Mesenchymal stem cell (in vitro differentiated cells and primary cell): ENCODE measurements around the gene VSX1.

ENCODE experiments used
- DNase-seq: peaks from one replicate; pipeline ENCODE4 v3.0.0-alpha.2; 2013
- H2AFZ ChIP-seq: one replicate; pipeline ENCODE4 v1.6.1; 2013; ENCODE audit warnings: low read depth, mild to moderate bottlenecking, control low read depth, inconsistent platforms, low read length, moderate library complexity
- H2AK5ac ChIP-seq: 2 replicates; pipeline ENCODE4 v1.6.1; 2013; ENCODE audit warnings: low read length, moderate library complexity, mild to moderate bottlenecking, inconsistent platforms; ENCODE audit not compliant: severe bottlenecking
- H2BK120ac ChIP-seq: one replicate; pipeline ENCODE4 v1.6.1; 2013; ENCODE audit warnings: low read depth, mild to moderate bottlenecking, inconsistent platforms, low read length, moderate library complexity
- H2BK12ac ChIP-seq, 2 experiments: one replicate each; pipeline ENCODE4 v1.6.1; 2013; ENCODE audit warnings: inconsistent platforms in 2 of 2, low read length in 2 of 2, mild to moderate bottlenecking in 2 of 2, moderate library complexity in 2 of 2, control low read depth in 1 of 2
- H2BK15ac ChIP-seq: one replicate; pipeline ENCODE4 v1.6.1; 2013; ENCODE audit warnings: mild to moderate bottlenecking, low read depth, inconsistent platforms; ENCODE audit not compliant: poor library complexity, severe bottlenecking
- H2BK5ac ChIP-seq: 2 replicates; pipeline ENCODE4 v1.6.1; 2013; ENCODE audit warnings: low read depth, mild to moderate bottlenecking, low read length, control low read depth, inconsistent platforms; ENCODE audit not compliant: poor library complexity, severe bottlenecking
- H3K14ac ChIP-seq, 2 experiments: one replicate each; pipeline ENCODE4 v1.6.1; 2013; ENCODE audit warnings: inconsistent platforms in 2 of 2, low read length in 2 of 2, control low read depth in 1 of 2, mild to moderate bottlenecking in 1 of 2, moderate library complexity in 1 of 2
- H3K18ac ChIP-seq, 2 experiments: one replicate each; pipeline ENCODE4 v1.6.1; 2013; ENCODE audit warnings: inconsistent platforms in 2 of 2, low read length in 2 of 2, control low read depth in 1 of 2, low read depth in 1 of 2, mild to moderate bottlenecking in 1 of 2
- H3K23ac ChIP-seq, 2 experiments: one replicate each; pipeline ENCODE4 v1.6.1; 2013; ENCODE audit warnings: inconsistent platforms in 2 of 2, low read length in 2 of 2, mild to moderate bottlenecking in 2 of 2, moderate library complexity in 2 of 2, control low read depth in 1 of 2
- H3K27ac ChIP-seq: 2 replicates; pipeline ENCODE4 v1.5.1; 2013; ENCODE audit warnings: mild to moderate bottlenecking, moderate library complexity, low read length, control low read depth, inconsistent platforms; ENCODE audit not compliant: poor library complexity, severe bottlenecking
- H3K27me3 ChIP-seq, 2 experiments: 2 replicates each; pipeline versions ENCODE4 v1.6.1 to v1.7.0; 2013; ENCODE audit warnings: low read length in 2 of 2, mild to moderate bottlenecking in 2 of 2, moderate library complexity in 2 of 2, control low read depth in 1 of 2, inconsistent platforms in 1 of 2; ENCODE audit not compliant: control insufficient read depth in 1 of 2, insufficient read depth in 1 of 2
- H3K36me3 ChIP-seq, 2 experiments: 2 replicates each; pipeline versions ENCODE4 v1.6.1 to v1.7.0; 2013; ENCODE audit warnings: low read length in 2 of 2, control low read depth in 1 of 2, inconsistent platforms in 1 of 2, low read depth in 1 of 2, mild to moderate bottlenecking in 1 of 2; ENCODE audit not compliant: insufficient read depth in 2 of 2, control insufficient read depth in 1 of 2
- H3K4ac ChIP-seq, 2 experiments: one replicate each; pipeline ENCODE4 v1.6.1; 2013; ENCODE audit warnings: inconsistent platforms in 2 of 2, low read length in 2 of 2, mild to moderate bottlenecking in 2 of 2, moderate library complexity in 2 of 2, control low read depth in 1 of 2, low read depth in 1 of 2
- H3K4me1 ChIP-seq: 2 replicates; pipeline ENCODE4 v1.6.1; 2013; ENCODE audit warnings: low read depth, low read length, control low read depth; ENCODE audit not compliant: control insufficient read depth, insufficient read depth
- H3K4me2 ChIP-seq: 2 replicates; pipeline ENCODE4 v1.6.1; 2013; ENCODE audit warnings: low read length, mild to moderate bottlenecking, inconsistent platforms; ENCODE audit not compliant: poor library complexity, severe bottlenecking
- H3K4me3 ChIP-seq, 2 experiments: 2 replicates each; pipeline versions ENCODE4 v1.5.1 to v1.7.0; 2013; ENCODE audit warnings: low read length in 2 of 2, mild to moderate bottlenecking in 2 of 2, control low read depth in 1 of 2, low read depth in 1 of 2; ENCODE audit not compliant: insufficient read depth in 1 of 2
- H3K79me1 ChIP-seq: replicated peaks from 2 replicates; pipeline ENCODE4 v1.6.1; 2013; ENCODE audit warnings: mild to moderate bottlenecking, control low read depth, low read length, inconsistent platforms; ENCODE audit not compliant: poor library complexity, severe bottlenecking
- H3K9ac ChIP-seq: 2 replicates; pipeline ENCODE4 v1.7.0; 2013; ENCODE audit warnings: mild to moderate bottlenecking, low read length, moderate library complexity
- H3K9me3 ChIP-seq: 2 replicates; pipeline ENCODE4 v1.7.0; 2013; ENCODE audit warnings: mild to moderate bottlenecking, low read length; ENCODE audit not compliant: control insufficient read depth
- H4K8ac ChIP-seq: one replicate; pipeline ENCODE4 v1.6.1; 2013; ENCODE audit warnings: inconsistent platforms, mild to moderate bottlenecking, low read length, moderate library complexity
- H4K91ac ChIP-seq: one replicate; pipeline ENCODE4 v1.6.1; 2013; ENCODE audit warnings: mild to moderate bottlenecking, low read length, inconsistent platforms
- WGBS: methylation state at CpG from one replicate; pipeline ENCODE4 v1.1.7; 2013; ENCODE audit warnings: mixed read lengths; 5-methylcytosine and 5-hydroxymethylcytosine counted together

VSX1 gene

DNA sequence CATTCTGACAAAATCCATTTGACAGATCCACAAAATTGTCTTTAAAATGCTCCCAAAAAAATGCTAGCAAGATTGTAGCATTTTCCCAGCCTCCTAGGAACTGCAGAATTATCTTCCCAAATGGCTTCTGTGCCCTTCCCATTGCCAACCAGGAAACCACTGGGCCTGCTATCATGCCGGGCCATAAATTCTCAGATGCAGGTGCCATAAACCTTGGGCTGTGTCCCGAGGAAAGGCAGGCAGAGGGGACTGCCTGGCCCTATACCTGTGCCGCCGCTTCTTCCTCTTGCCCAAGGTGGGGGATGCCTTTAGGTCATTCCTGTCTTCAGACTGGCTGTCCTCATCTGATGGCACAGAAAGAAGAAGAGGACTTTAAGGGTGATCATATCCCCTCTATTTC lies 2.8 kb downstream of the VSX1 start:
- no peak overlapping the region for H3K9ac ChIP-seq
- H3K14ac ChIP-seq, result no peak overlapping the region
- no peak overlapping the region for H4K91ac ChIP-seq
- H3K4me3 ChIP-seq, result no peak overlapping the region
- H3K27me3 ChIP-seq, result peaks cover 88 to 97% of the 10 kb centered on the region in 2 experiments
- H2AFZ ChIP-seq, result no peak overlapping the region
- H3K23ac ChIP-seq, result no peak overlapping the region
- no peak overlapping the region for H2BK5ac ChIP-seq
- no peak overlapping the region for H2AK5ac ChIP-seq
- no peak overlapping the region for H3K4ac ChIP-seq
- WGBS, result 74% methylated on average over 4 of the region's 4 CpGs
- H3K4me1 ChIP-seq, result peaks cover 17% of the 10 kb centered on the region
- no peaks in the 10 kb centered on the region for H3K9me3 ChIP-seq
- no peak overlapping the region for H2BK15ac ChIP-seq
- H3K4me2 ChIP-seq, result no peak overlapping the region
- H2BK12ac ChIP-seq, result no peak overlapping the region
- no peak overlapping the region for H4K8ac ChIP-seq
- no peak overlapping the region for H3K18ac ChIP-seq
- H3K79me1 ChIP-seq, result no peaks in the 10 kb centered on the region
- no peaks in the 10 kb centered on the region for H3K36me3 ChIP-seq
- DNase-seq, result no peak
- H3K27ac ChIP-seq, result no peak overlapping the region
- no peak overlapping the region for H2BK120ac ChIP-seq

DNA sequence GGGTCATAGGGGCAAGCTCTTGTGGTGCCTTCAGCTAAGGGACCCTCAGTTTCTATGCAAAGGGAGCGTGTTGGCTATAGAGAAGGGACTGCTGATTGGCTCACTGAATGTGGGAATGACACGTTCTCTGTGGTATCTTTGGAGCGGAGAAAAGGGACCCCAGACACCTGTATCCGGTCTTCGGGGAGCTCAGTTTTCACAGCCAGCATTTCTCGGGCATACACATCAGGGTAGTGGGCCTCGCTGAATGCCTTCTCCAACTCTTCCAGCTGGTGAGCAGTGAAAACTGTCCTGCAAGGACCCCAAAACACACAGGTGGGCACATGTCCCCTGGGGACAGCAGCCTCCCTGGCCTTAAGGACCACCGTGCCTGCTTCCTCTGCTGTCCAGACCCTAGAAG lies 3.3 kb downstream of the VSX1 start:
- Histone ChIP-seq H3K14ac (no peak overlapping the region), H2AK5ac (no peak overlapping the region), H3K4me2 (no peak overlapping the region), H3K36me3 (no peaks in the 10 kb centered on the region), H2BK15ac (no peak overlapping the region), H3K9ac (no peak overlapping the region), H3K4ac (no peak overlapping the region), H3K27me3 (peaks cover 85 to 97% of the 10 kb centered on the region in 2 experiments), H3K79me1 (no peaks in the 10 kb centered on the region), H3K4me3 (no peak overlapping the region), H2BK120ac (no peak overlapping the region), H3K4me1 (peaks cover 18% of the 10 kb centered on the region), H4K8ac (no peak overlapping the region), H2BK5ac (no peak overlapping the region), H3K18ac (no peak overlapping the region), H3K27ac (no peak overlapping the region), H3K9me3 (no peaks in the 10 kb centered on the region), H2AFZ (no peak overlapping the region), H4K91ac (no peak overlapping the region), H3K23ac (no peak overlapping the region), H2BK12ac (no peak overlapping the region)
- no peak for DNase-seq
- 76% methylated on average over 8 of the region's 8 CpGs for whole genome bisulfite sequencing

DNA sequence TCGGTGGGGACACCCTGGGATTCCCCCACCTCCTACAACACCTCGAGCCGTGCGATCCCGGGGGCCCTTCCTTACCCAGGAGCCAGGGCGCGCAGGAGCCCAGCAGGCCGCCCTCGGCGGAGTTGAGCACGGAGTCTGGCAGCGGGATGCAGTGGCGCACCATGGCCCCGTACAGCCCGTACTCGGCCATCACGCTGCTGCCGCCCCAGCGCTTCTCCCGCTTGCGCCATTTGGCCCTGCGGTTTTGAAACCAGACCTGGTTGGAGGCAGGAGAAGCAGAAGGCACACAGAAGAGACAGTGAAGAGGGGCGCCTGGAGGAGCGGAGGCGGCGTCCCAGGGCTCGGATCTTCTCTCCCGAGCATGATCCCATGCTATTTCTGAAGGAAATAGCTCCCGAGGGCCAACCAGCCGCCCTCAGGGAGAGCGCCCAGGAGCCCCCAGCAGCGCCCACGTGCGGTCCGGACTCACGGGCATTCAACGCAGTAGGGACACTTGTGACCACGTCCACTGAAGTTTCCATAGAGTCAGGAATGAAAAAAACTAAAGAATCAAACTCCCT lies 4.3 kb downstream of the VSX1 start:
- Histone ChIP-seq H3K9me3 (no peaks in the 10 kb centered on the region), H3K9ac (peak overlapping the region; percentile 37), H3K14ac (no peak overlapping the region), H2BK15ac (no peak overlapping the region), H3K36me3 (no peaks in the 10 kb centered on the region), H4K8ac (no peak overlapping the region), H3K4ac (no peak overlapping the region), H3K4me2 (peak overlapping the region; percentile 36), H3K27me3 (peaks cover 83 to 95% of the 10 kb centered on the region in 2 experiments), H4K91ac (no peak overlapping the region), H3K4me3 (peak overlapping the region in 1 of 2 experiments; percentile 69), H2BK12ac (no peak overlapping the region), H3K23ac (no peak overlapping the region), H2AFZ (no peak overlapping the region), H2BK120ac (no peak overlapping the region), H3K18ac (no peak overlapping the region), H3K79me1 (no peaks in the 10 kb centered on the region), H2AK5ac (no peak overlapping the region), H3K27ac (no peak overlapping the region), H3K4me1 (peaks cover 16% of the 10 kb centered on the region), H2BK5ac (no peak overlapping the region)
- DNase-seq, result peak; percentile 24
- WGBS, result 5% methylated on average over 38 of the region's 38 CpGs

DNA sequence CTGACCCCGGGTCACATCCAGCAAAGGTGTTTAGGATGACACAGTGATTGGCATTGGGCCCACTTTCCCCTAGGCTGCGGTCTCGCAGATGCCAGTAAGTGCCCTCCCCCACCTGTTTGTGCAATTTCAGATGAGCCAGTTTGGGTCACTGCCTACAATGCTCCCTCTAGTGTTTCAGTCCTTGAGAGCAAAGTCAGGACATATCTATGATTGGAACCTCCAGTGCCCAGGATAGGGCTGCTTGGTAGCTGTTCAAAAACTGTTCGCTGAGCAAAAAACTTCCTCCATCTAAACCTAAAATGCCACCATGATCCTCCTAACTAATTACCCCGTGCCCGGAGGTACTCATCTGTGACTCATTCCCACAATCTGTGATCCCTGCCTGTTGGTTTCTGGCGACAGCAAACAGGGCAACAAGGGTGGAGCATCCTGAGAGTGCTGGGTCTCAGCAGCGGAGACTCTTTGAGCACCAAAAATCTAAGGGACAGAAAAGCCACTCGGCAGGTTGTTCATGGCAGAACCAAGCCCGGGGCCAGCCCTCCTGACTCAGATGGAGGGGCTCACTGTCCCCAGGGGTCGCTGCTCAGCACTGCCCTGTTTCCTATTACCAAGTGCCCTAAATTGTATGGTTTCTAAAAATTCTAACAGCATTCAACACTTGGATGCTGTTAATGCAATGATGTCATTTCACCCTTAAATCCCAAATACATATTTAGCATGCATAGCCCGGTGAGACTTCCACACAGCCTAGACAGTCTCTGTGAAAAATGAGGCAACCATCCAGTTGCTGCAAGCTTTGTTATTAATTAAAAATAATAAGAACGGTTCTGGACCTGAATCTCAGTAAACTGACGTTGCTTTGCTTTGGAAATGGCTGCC lies 5.0 kb downstream of the VSX1 start:
- Histone ChIP-seq H3K79me1 (no peaks in the 10 kb centered on the region), H2AK5ac (no peak overlapping the region), H3K14ac (no peak overlapping the region), H3K36me3 (no peaks in the 10 kb centered on the region), H4K91ac (no peak overlapping the region), H2BK15ac (no peak overlapping the region), H4K8ac (no peak overlapping the region), H3K23ac (no peak overlapping the region), H3K4me3 (peak overlapping the region in 1 of 2 experiments; percentile 69), H3K4me2 (peak overlapping the region; percentile 36), H2AFZ (peak overlapping the region; percentile 47), H3K9ac (peak overlapping the region; percentile 37), H2BK5ac (no peak overlapping the region), H3K4me1 (peaks cover 16% of the 10 kb centered on the region), H3K27me3 (peaks cover 83 to 95% of the 10 kb centered on the region in 2 experiments), H3K4ac (no peak overlapping the region), H3K27ac (no peak overlapping the region), H3K18ac (no peak overlapping the region), H2BK12ac (no peak overlapping the region), H3K9me3 (no peaks in the 10 kb centered on the region), H2BK120ac (no peak overlapping the region)
- DNase-seq, result no peak
- WGBS, result 39% methylated on average over 14 of the region's 14 CpGs
